HCT116 (cell line): ENCODE results near the gene ACOT8. TPM values are rescaled to one million over a fixed set of nuclear protein-coding genes. Genes with fewer than 3 reads are reported as not detected.

Experiments used
- ATAC-seq: fragments of 200-7000 bp; cut with Tn5 transposase; 2 replicates; pipeline ENCODE4 v1.9.1; 2020; ENCODE audit warnings: mild to moderate bottlenecking, moderate library complexity
- BruUV-seq: library from RNA; stranded (reverse); fragments of 400-500 nt; replicated peaks from 2 replicates; lab custom pipeline; 2021; lab: Mats Ljungman, UMichigan
- CTCF ChIA-PET: fragments of 300-600 bp; sonication (Branson Sonifier 250); formaldehyde crosslinking; loops from one replicate; lab custom pipeline; 2021; ENCODE audit warnings: antibody characterized with exemption; lab: Charles Lee
- POLR2A ChIA-PET: fragments of 300-600, 350-600 bp; sonication (Branson Sonifier 250); formaldehyde crosslinking; loops from one replicate; lab custom pipeline; 2021; ENCODE audit warnings: antibody characterized with exemption; lab: Charles Lee
- RAD21 ChIA-PET, 2 experiments: fragments of 300-600 bp; sonication (Branson Sonifier 250); formaldehyde crosslinking; loops; one replicate each; lab custom pipeline; 2023; ENCODE audit warnings: low total read pairs in 2 of 2; ENCODE audit not compliant: uncharacterized antibody in 2 of 2, unreplicated experiment in 2 of 2, low non-redundant PET in 1 of 2; lab: Charles Lee
- DNase-seq: peaks from one replicate; pipeline ENCODE4 v3.0.0-alpha.2; 2010; ENCODE audit warnings: low read depth, low spot score
- H2AFZ ChIP-seq: fragments of 200-600 bp; shearing (Covaris generic), sonication (generic); 2 replicates; pipeline ENCODE4 v1.6.1; 2017; ENCODE audit warnings: low read depth, mixed run types, mixed read lengths, antibody characterized with exemption, low read length; ENCODE audit not compliant: poor library complexity, severe bottlenecking
- H3K27ac ChIP-seq: 2 replicates; pipeline ENCODE4 v1.5.1; 2012; ENCODE audit warnings: low read depth, low read length
- H3K27me3 ChIP-seq: fragments of 200-600 bp; sonication (generic); 2 replicates; pipeline ENCODE4 v1.6.1; 2016; ENCODE audit warnings: mixed run types, low read length, mixed read lengths; ENCODE audit not compliant: insufficient read depth
- H3K36me3 ChIP-seq, 2 experiments: fragments of 200-500 bp in 1 of 2; fragments of 200-600 bp in 1 of 2; sonication (Bioruptor generic) in 1 of 2; sonication (generic) in 1 of 2; 2 replicates each; pipeline versions ENCODE4 v1.5.1 to v1.6.1; 2014 to 2016; ENCODE audit warnings: low read length in 2 of 2, inconsistent platforms in 1 of 2, mixed read lengths in 1 of 2, mixed run types in 1 of 2; ENCODE audit not compliant: insufficient read depth in 2 of 2, control insufficient read depth in 1 of 2
- H3K4me1 ChIP-seq, 2 experiments: fragments of 200-600 bp in 1 of 2; sonication (generic) in 1 of 2; 2 replicates each; pipeline versions ENCODE4 v1.5.1 to v1.6.1; 2012 to 2017; ENCODE audit warnings: low read length in 2 of 2, inconsistent platforms in 1 of 2, mild to moderate bottlenecking in 1 of 2, mixed read lengths in 1 of 2, mixed run types in 1 of 2, moderate library complexity in 1 of 2; ENCODE audit not compliant: insufficient read depth in 2 of 2, control insufficient read depth in 1 of 2
- H3K4me2 ChIP-seq: fragments of 200-600 bp; sonication (generic); 2 replicates; pipeline ENCODE4 v1.6.1; 2017; ENCODE audit warnings: mixed run types, low read length, mixed read lengths
- H3K4me3 ChIP-seq, 2 experiments: fragments of 200-600 bp in 1 of 2; sonication (generic) in 1 of 2; replicated peaks in 1 of 2; 2 replicates each; pipeline ENCODE4 v1.5.1; 2011 to 2016; ENCODE audit warnings: low read length in 2 of 2, control low read depth in 1 of 2, low read depth in 1 of 2, mild to moderate bottlenecking in 1 of 2, mixed read lengths in 1 of 2, mixed run types in 1 of 2
- H3K79me2 ChIP-seq: fragments of 200-600 bp; sonication (generic); 2 replicates; pipeline ENCODE4 v1.6.1; 2017; ENCODE audit warnings: mild to moderate bottlenecking, mixed run types, low read length, moderate library complexity, mixed read lengths; ENCODE audit not compliant: insufficient read depth
- H3K9ac ChIP-seq: fragments of 200-600 bp; sonication (generic); 2 replicates; pipeline ENCODE4 v1.6.1; 2016; ENCODE audit warnings: low read length, mixed read lengths
- H3K9me2 ChIP-seq: fragments of 200-600 bp; sonication (generic), shearing (Covaris generic); 2 replicates; pipeline ENCODE4 v1.6.1; 2017; ENCODE audit warnings: mixed run types, mild to moderate bottlenecking, moderate library complexity; ENCODE audit not compliant: insufficient read depth
- H3K9me3 ChIP-seq, 2 experiments: fragments of 200-500 bp in 1 of 2; fragments of 200-600 bp in 1 of 2; sonication (Bioruptor generic) in 1 of 2; sonication (generic) in 1 of 2; 2 replicates each; pipeline ENCODE4 v1.6.1; 2014 to 2017; ENCODE audit warnings: low read length in 2 of 2, mixed read lengths in 2 of 2, inconsistent platforms in 1 of 2, low read depth in 1 of 2, mild to moderate bottlenecking in 1 of 2, mixed run types in 1 of 2, moderate library complexity in 1 of 2; ENCODE audit not compliant: control insufficient read depth in 1 of 2, insufficient read depth in 1 of 2
- H4K20me1 ChIP-seq: fragments of 200-600 bp; sonication (generic), shearing (Covaris generic); 2 replicates; pipeline ENCODE4 v1.6.1; 2017; ENCODE audit warnings: mixed run types, mild to moderate bottlenecking, moderate library complexity; ENCODE audit not compliant: insufficient read depth
- CTCF ChIP-seq, 3 experiments: fragments of 200-600 bp in 1 of 3; sonication (generic) in 1 of 3; IDR thresholded peaks in 2 of 3; conservative IDR thresholded peaks in 1 of 3; 2 replicates each; pipeline ENCODE4 v1.5.1; 2012 to 2017; ENCODE audit warnings: low read depth in 2 of 3, low read length in 2 of 3, antibody characterized with exemption in 1 of 3, borderline replicate concordance in 1 of 3, control low read depth in 1 of 3, mild to moderate bottlenecking in 1 of 3, mixed read lengths in 1 of 3, mixed run types in 1 of 3, moderate library complexity in 1 of 3; ENCODE audit not compliant: insufficient read depth in 1 of 3
- EGR1 ChIP-seq: IDR thresholded peaks from 2 replicates; pipeline ENCODE4 v1.6.1; 2012; ENCODE audit warnings: low read depth
- ELF1 ChIP-seq: IDR thresholded peaks from 2 replicates; pipeline ENCODE4 v1.6.1; 2012; ENCODE audit warnings: low read depth, borderline replicate concordance
- EZH2 ChIP-seq: fragments of 200-600 bp; sonication (generic); IDR thresholded peaks from 2 replicates; pipeline ENCODE4 v1.6.1; 2017; ENCODE audit warnings: antibody characterized with exemption, mixed run types
- FOSL1 ChIP-seq: IDR thresholded peaks from 2 replicates; pipeline ENCODE4 v1.6.1; 2012; ENCODE audit warnings: low read depth
- POLR2A ChIP-seq: IDR thresholded peaks from 2 replicates; pipeline ENCODE4 v1.7.0; 2011; ENCODE audit warnings: borderline replicate concordance; ENCODE audit not compliant: insufficient read depth, insufficient read length; ENCODE audit errors: extremely low read depth
- POLR2AphosphoS5 ChIP-seq: IDR thresholded peaks from 2 replicates; pipeline ENCODE4 v1.6.1; 2011; ENCODE audit warnings: mild to moderate bottlenecking, low read depth, low read length, moderate library complexity
- RAD21 ChIP-seq: IDR thresholded peaks from 2 replicates; pipeline ENCODE4 v1.6.1; 2012; ENCODE audit warnings: low read depth, mild to moderate bottlenecking
- REST ChIP-seq: IDR thresholded peaks from 2 replicates; pipeline ENCODE4 v1.6.1; 2012; ENCODE audit warnings: low read depth
- SP1 ChIP-seq: IDR thresholded peaks from 2 replicates; pipeline ENCODE4 v1.6.1; 2012; ENCODE audit warnings: low read depth
- TCF7L2 ChIP-seq: IDR thresholded peaks from 2 replicates; pipeline ENCODE4 v1.7.0; 2011; ENCODE audit warnings: borderline replicate concordance, inconsistent platforms; ENCODE audit not compliant: insufficient read depth, insufficient read length; ENCODE audit errors: extremely low read depth
- intact Hi-C: fragments of 100-400 bp; cut with micrococcal nuclease; formaldehyde crosslinking; loops from 2 replicates; pipeline ENCODE4 v1.10.0; 2022
- total RNA-seq: library from RNA; stranded (reverse); gene quantifications from one replicate; pipeline ENCODE4 v1.2.1, GENCODE V29; 2021; ENCODE audit not compliant: unreplicated experiment
- TF ChIP-seq, protein P1 (sequence below): IDR thresholded peaks from 2 replicates; pipeline ENCODE4 v1.6.1; 2012
- TF ChIP-seq, protein P2 (sequence below): IDR thresholded peaks from 2 replicates; pipeline ENCODE4 v1.6.1; 2011; ENCODE audit warnings: mild to moderate bottlenecking, low read length, moderate library complexity; ENCODE audit not compliant: insufficient replicate concordance; ENCODE audit errors: extremely low read depth

The ACOT8 gene
- total RNA-seq, 1 experiment from 2014 or later: 12.2 TPM

GRCh38 chr20:45792317-45793118 is 64.7 kb downstream of the ACOT8 start:
- ChIA-PET RAD21 (no interaction called here), POLR2A (interaction anchor here (0.9 kb wide), 1 partner anchor 12 kb away, joined by 3 read pairs; no protein-coding TSS in a partner anchor), CTCF (no interaction called here)
- peaks cover 6 to 19% of the 10 kb centered on the region in 2 experiments; a peak in 3 of 4 replicates for H3K4me1 ChIP-seq
- ATAC-seq: peak; percentile 5; the same call in 1 of the 2 replicates
- no peaks in the 10 kb centered on the region for H3K9me2 ChIP-seq
- H3K9ac ChIP-seq: peak overlapping the region; percentile 89
- no peak overlapping the region for H2AFZ ChIP-seq
- peaks cover 21 to 23% of the 10 kb centered on the region in 2 experiments for H3K36me3 ChIP-seq
- peaks cover 18% of the 10 kb centered on the region for H3K79me2 ChIP-seq
- H3K27ac ChIP-seq: peak overlapping the region; percentile 80
- peak overlapping the region; percentile 98 to 99 for H3K4me3 ChIP-seq
- no peaks in the 10 kb centered on the region for H3K9me3 ChIP-seq
- intact Hi-C loops: no loop called here
- no peak for DNase-seq
- no peaks in the 10 kb centered on the region for H3K27me3 ChIP-seq
- no peaks in the 10 kb centered on the region for H4K20me1 ChIP-seq
- TF ChIP-seq, protein P1, sequence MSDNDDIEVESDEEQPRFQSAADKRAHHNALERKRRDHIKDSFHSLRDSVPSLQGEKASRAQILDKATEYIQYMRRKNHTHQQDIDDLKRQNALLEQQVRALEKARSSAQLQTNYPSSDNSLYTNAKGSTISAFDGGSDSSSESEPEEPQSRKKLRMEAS: no peak
- TF ChIP-seq SP1 (no peak), FOSL1 (no peak), POLR2A (no peak), RAD21 (no peak), ELF1 (no peak), EGR1 (no peak), POLR2AphosphoS5 (no peak), CTCF (IDR thresholded peaks at IDR 0.05 in 2 of 3, conservative IDR thresholded peaks at IDR 0.05 in 1 of 3; ENCODE audit: borderline replicate concordance in 1 of 3, insufficient read depth in 1 of 3, low read depth in 2 of 3, low read length in 2 of 3) (no peak), EZH2 (no peak), REST (no peak), TCF7L2 (no peak)
- TF ChIP-seq, protein P2, sequence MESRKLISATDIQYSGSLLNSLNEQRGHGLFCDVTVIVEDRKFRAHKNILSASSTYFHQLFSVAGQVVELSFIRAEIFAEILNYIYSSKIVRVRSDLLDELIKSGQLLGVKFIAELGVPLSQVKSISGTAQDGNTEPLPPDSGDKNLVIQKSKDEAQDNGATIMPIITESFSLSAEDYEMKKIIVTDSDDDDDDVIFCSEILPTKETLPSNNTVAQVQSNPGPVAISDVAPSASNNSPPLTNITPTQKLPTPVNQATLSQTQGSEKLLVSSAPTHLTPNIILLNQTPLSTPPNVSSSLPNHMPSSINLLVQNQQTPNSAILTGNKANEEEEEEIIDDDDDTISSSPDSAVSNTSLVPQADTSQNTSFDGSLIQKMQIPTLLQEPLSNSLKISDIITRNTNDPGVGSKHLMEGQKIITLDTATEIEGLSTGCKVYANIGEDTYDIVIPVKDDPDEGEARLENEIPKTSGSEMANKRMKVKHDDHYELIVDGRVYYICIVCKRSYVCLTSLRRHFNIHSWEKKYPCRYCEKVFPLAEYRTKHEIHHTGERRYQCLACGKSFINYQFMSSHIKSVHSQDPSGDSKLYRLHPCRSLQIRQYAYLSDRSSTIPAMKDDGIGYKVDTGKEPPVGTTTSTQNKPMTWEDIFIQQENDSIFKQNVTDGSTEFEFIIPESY: no peak
- BruUV-seq: TSS peak; percentile 65
- peak overlapping the region; percentile 90 for H3K4me2 ChIP-seq
